GM21723 (cell line): ENCODE results near the gene BCAR3.
"Not testable (repeated sequence)": the region's sequence is repeated elsewhere in the genome, so short reads cannot be mapped to it uniquely, and the experiment has no call there.

Experiments used
- ATAC-seq: cut with Tn5 transposase; IDR thresholded peaks from one replicate; pipeline ENCODE4 v1.9.1; 2021; ENCODE audit warnings: mild to moderate bottlenecking, moderate library complexity; ENCODE audit not compliant: unreplicated experiment

Gene BCAR3

GRCh38 chr1:93671099-93671621 lies 10.5 kb downstream of the BCAR3 start:
- ATAC-seq: no peak

GRCh38 chr1:93670141-93670540 lies 11.5 kb downstream of the BCAR3 start:
- ATAC-seq: no peak

GRCh38 chr1:93669369-93669768 lies 12.3 kb downstream of the BCAR3 start:
- no peak for ATAC-seq

- ATAC-seq: no peak
Measured at GRCh38 chr1:93668951-93669350, 12.7 kb downstream of the BCAR3 start.

- no peak for ATAC-seq
Measured at GRCh38 chr1:93668121-93668520, 13.5 kb downstream of the BCAR3 start.

- no peak for ATAC-seq
Measured at GRCh38 chr1:93667642-93668041, 14.0 kb downstream of the BCAR3 start.

- ATAC-seq: no peak
Measured at GRCh38 chr1:93666613-93667384, 14.8 kb downstream of the BCAR3 start.

GRCh38 chr1:93665015-93665414 lies 16.6 kb downstream of the BCAR3 start:
- ATAC-seq: no peak

GRCh38 chr1:93663208-93663614 lies 18.4 kb downstream of the BCAR3 start:
- ATAC-seq: no peak

- no peak for ATAC-seq
Measured at GRCh38 chr1:93662481-93663207, 19.0 kb downstream of the BCAR3 start.

- peak; percentile 57 for ATAC-seq
Measured at GRCh38 chr1:93661829-93662474, 19.7 kb downstream of the BCAR3 start.

GRCh38 chr1:93661341-93661740 lies 20.3 kb downstream of the BCAR3 start:
- not testable (repeated sequence) for ATAC-seq

GRCh38 chr1:93659822-93660503 lies 21.7 kb downstream of the BCAR3 start:
- no peak for ATAC-seq

- ATAC-seq: no peak
Measured at GRCh38 chr1:93658188-93658587, 23.4 kb downstream of the BCAR3 start.

- ATAC-seq: no peak
Measured at GRCh38 chr1:93656491-93656890, 25.1 kb downstream of the BCAR3 start.

- no peak for ATAC-seq
Measured at GRCh38 chr1:93653656-93654055, 28.0 kb downstream of the BCAR3 start.

- no peak for ATAC-seq
Measured at GRCh38 chr1:93652323-93652949, 29.2 kb downstream of the BCAR3 start.

- no peak for ATAC-seq
Measured at GRCh38 chr1:93651695-93652094, 29.9 kb downstream of the BCAR3 start.

GRCh38 chr1:93650159-93650558 lies 31.5 kb downstream of the BCAR3 start:
- not testable (repeated sequence) for ATAC-seq

GRCh38 chr1:93649231-93649630 lies 32.4 kb downstream of the BCAR3 start:
- ATAC-seq: no peak

- ATAC-seq: no peak
Measured at GRCh38 chr1:93648656-93649055, 33.0 kb downstream of the BCAR3 start.
